OCI-LY3 (cell line): Measurements from ENCODE around the gene ALDH8A1.

Experiments
- H2AFZ ChIP-seq: fragments of 200-600, 300-600 bp; shearing (Covaris generic); 2 replicates; pipeline ENCODE4 v1.6.0; 2014; ENCODE audit warnings: antibody characterized with exemption, low read depth, low read length
- H3K27ac ChIP-seq: fragments of 200-600, 300-600 bp; sonication (generic); 2 replicates; pipeline ENCODE4 v1.5.1; 2014; ENCODE audit warnings: mild to moderate bottlenecking, low read length, moderate library complexity, mixed read lengths
- H3K27me3 ChIP-seq: fragments of 200-600, 300-600 bp; sonication (generic); 2 replicates; pipeline ENCODE4 v1.6.1; 2014; ENCODE audit warnings: low read depth, low read length, mixed read lengths
- H3K36me3 ChIP-seq: fragments of 200-600, 300-600 bp; sonication (generic); replicated peaks from 2 replicates; pipeline ENCODE3; 2014; ENCODE audit warnings: low read depth, low read length, mixed read lengths
- H3K4me1 ChIP-seq: fragments of 300-600, 200-600 bp; sonication (generic); 2 replicates; pipeline ENCODE4 v1.6.1; 2014; ENCODE audit warnings: low read length, mixed read lengths
- H3K4me2 ChIP-seq: fragments of 200-600, 300-600 bp; sonication (generic); 2 replicates; pipeline ENCODE4 v1.6.1; 2014; ENCODE audit warnings: low read length, mixed read lengths
- H3K4me3 ChIP-seq: fragments of 300-600, 200-600 bp; sonication (generic); 2 replicates; pipeline ENCODE4 v1.5.1; 2014; ENCODE audit warnings: antibody characterized with exemption, mild to moderate bottlenecking, low read length, moderate library complexity
- H3K79me2 ChIP-seq: fragments of 300-600, 200-600 bp; shearing (Covaris generic); 2 replicates; pipeline ENCODE4 v1.6.1; 2014; ENCODE audit warnings: mild to moderate bottlenecking, low read length, mixed read lengths
- H3K9ac ChIP-seq: fragments of 300-600, 200-600 bp; shearing (Covaris generic); 2 replicates; pipeline ENCODE4 v1.6.0; 2014; ENCODE audit warnings: mild to moderate bottlenecking, low read length, moderate library complexity
- H3K9me3 ChIP-seq: fragments of 200-600, 300-600 bp; shearing (Covaris generic); 2 replicates; pipeline ENCODE4 v1.6.1; 2014; ENCODE audit warnings: low read length, mixed read lengths; ENCODE audit not compliant: insufficient read depth
- H4K20me1 ChIP-seq: fragments of 200-600, 300-600 bp; sonication (generic); 2 replicates; pipeline ENCODE4 v1.6.1; 2016; ENCODE audit warnings: low read length, mixed read lengths; ENCODE audit not compliant: insufficient read depth
- CTCF ChIP-seq: fragments of 200-600, 300-600 bp; sonication (generic); IDR thresholded peaks from 2 replicates; pipeline ENCODE4 v1.5.1; 2014; ENCODE audit warnings: antibody characterized with exemption, low read length, low read depth
- EZH2phosphoT487 ChIP-seq: fragments of 200-600 bp; shearing (Covaris generic); IDR thresholded peaks from 2 replicates; pipeline ENCODE4 v1.6.1; 2018; ENCODE audit warnings: antibody characterized with exemption, mixed run types, low read depth

Gene ALDH8A1

DNA sequence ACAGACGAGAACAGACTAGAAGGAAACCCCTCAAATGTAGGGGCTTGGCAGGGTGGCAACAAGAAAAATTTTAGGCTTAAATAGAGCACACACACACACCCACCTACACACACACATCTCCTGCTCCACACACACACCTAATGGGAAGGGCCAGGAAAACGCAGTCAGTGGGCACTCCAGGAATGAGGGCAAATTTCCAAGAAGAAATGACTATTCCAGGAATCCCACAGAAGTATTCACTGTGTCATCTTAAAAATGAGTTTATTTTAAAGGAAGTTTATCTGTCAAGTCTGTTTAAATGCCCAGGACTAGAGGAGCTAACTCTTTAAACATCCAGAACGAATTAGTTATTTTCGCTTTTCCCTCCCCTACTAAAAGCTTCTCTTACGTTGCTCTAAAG is 13.0 kb downstream of the ALDH8A1 start:
- no peaks in the 10 kb centered on the region for H4K20me1 ChIP-seq
- peaks cover 5% of the 10 kb centered on the region for H3K4me1 ChIP-seq
- no peaks in the 10 kb centered on the region for H3K27me3 ChIP-seq
- H3K4me3 ChIP-seq: no peak overlapping the region
- no peak overlapping the region for H2AFZ ChIP-seq
- no peak overlapping the region for H3K4me2 ChIP-seq
- H3K79me2 ChIP-seq: no peaks in the 10 kb centered on the region
- no peak overlapping the region for H3K27ac ChIP-seq
- TF ChIP-seq EZH2phosphoT487 (no peak), CTCF (no peak)
- no peaks in the 10 kb centered on the region for H3K36me3 ChIP-seq
- no peak overlapping the region for H3K9ac ChIP-seq
- H3K9me3 ChIP-seq: no peaks in the 10 kb centered on the region

GRCh38 chr6:134936476-134936875 is 13.4 kb downstream of the ALDH8A1 start:
- Histone ChIP-seq H3K4me1 (peaks cover 5% of the 10 kb centered on the region), H3K27ac (no peak overlapping the region), H3K79me2 (no peaks in the 10 kb centered on the region), H3K36me3 (no peaks in the 10 kb centered on the region), H3K4me3 (no peak overlapping the region), H3K9me3 (no peaks in the 10 kb centered on the region), H2AFZ (no peak overlapping the region), H3K9ac (no peak overlapping the region), H4K20me1 (no peaks in the 10 kb centered on the region), H3K4me2 (no peak overlapping the region), H3K27me3 (no peaks in the 10 kb centered on the region)
- TF ChIP-seq EZH2phosphoT487: no peak
- TF ChIP-seq CTCF: no peak

DNA sequence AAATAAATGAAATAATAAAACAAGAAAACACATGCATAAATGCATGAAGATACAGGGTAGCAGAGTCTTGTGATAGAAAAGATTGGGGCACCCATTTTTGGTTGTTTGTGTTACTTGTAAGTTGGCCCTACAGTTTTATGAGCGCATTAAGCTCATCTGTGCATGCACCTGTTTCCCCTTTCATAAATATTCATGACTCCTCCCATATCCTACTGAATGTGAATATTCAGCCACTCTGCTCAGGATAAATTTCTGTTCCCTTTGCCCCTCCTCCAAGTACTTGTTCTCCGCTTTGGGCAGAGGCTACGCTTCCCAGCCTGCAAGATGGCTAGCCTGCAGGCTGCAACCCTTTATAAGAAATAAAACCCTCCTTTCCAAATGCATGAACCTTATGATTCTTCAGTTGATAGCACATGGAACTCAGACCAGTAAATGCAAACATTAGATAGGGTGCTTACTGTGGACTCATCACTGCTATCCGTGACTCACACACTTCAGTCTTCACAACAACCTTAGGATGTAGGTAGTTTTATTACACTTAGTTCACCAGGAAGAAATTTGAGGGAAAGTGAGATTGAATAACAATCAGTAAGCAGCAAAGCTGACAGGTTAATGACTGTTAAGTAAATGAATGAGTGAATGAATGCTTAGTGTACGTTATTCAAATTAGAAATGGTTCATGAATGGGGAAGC is 15.0 kb downstream of the ALDH8A1 start:
- H3K27ac ChIP-seq: no peak overlapping the region
- H3K9ac ChIP-seq: no peak overlapping the region
- no peaks in the 10 kb centered on the region for H3K9me3 ChIP-seq
- TF ChIP-seq EZH2phosphoT487: no peak
- no peak for TF ChIP-seq CTCF
- H3K27me3 ChIP-seq: no peaks in the 10 kb centered on the region
- no peak overlapping the region for H3K4me2 ChIP-seq
- no peaks in the 10 kb centered on the region for H4K20me1 ChIP-seq
- H3K4me3 ChIP-seq: no peak overlapping the region
- H2AFZ ChIP-seq: no peak overlapping the region
- H3K4me1 ChIP-seq: peaks cover 5% of the 10 kb centered on the region
- H3K79me2 ChIP-seq: no peaks in the 10 kb centered on the region
- no peaks in the 10 kb centered on the region for H3K36me3 ChIP-seq

- Histone ChIP-seq H3K27ac (no peak overlapping the region), H3K4me3 (no peak overlapping the region), H3K9ac (no peak overlapping the region), H3K4me1 (no peaks in the 10 kb centered on the region), H3K9me3 (no peaks in the 10 kb centered on the region), H3K27me3 (no peaks in the 10 kb centered on the region), H3K36me3 (no peaks in the 10 kb centered on the region), H3K79me2 (no peaks in the 10 kb centered on the region), H2AFZ (no peak overlapping the region), H4K20me1 (no peaks in the 10 kb centered on the region), H3K4me2 (no peak overlapping the region)
- TF ChIP-seq CTCF (no peak), EZH2phosphoT487 (no peak)
Measured at GRCh38 chr6:134932535-134933470, 17.1 kb downstream of the ALDH8A1 start.
